ENCODE data around the gene JUNB.

GRCh38 chr19:12772323-12772722, 19.0 kb upstream of the JUNB start:
- TF ChIP-seq CTCF (IDR thresholded peaks at IDR 0.05) = no peak
- no peak for TF ChIP-seq MEF2A (IDR thresholded peaks at IDR 0.05; ENCODE audit: borderline replicate concordance, low read depth)
- TF ChIP-seq EP300 (IDR thresholded peaks at IDR 0.05; ENCODE audit: borderline replicate concordance in 1 of 2, low read depth in 1 of 2, low read length in 1 of 2) = no peak
- no peak for TF ChIP-seq GABPA (IDR thresholded peaks at IDR 0.05; ENCODE audit: low read depth)

All from SK-N-SH (cell line).